Astrocyte of the spinal cord (primary cell): ENCODE results near the gene COA6.
"Not testable (repeated sequence)": the region's sequence is repeated elsewhere in the genome, so short reads cannot be mapped to it uniquely, and the experiment has no call there.

Experiments
- DNase-seq: peaks from one replicate; pipeline ENCODE4 v3.0.0; 2011; ENCODE audit warnings: low read depth, low spot score
- H3K4me3 ChIP-seq: 2 replicates; pipeline ENCODE4 v1.5.1; 2011; ENCODE audit warnings: low read depth, mild to moderate bottlenecking, low read length, moderate library complexity
- in situ Hi-C: cut with HindIII; loops from 2 replicates; pipeline ENCODE4 v1.10.0; 2017; ENCODE audit warnings: low sequenced_read_pairs
- TF ChIP-seq, protein P1 (sequence below): IDR thresholded peaks from 2 replicates; pipeline ENCODE4 v1.5.1; 2012; ENCODE audit warnings: low read depth, mild to moderate bottlenecking, low read length, inconsistent platforms

The COA6 gene

DNA sequence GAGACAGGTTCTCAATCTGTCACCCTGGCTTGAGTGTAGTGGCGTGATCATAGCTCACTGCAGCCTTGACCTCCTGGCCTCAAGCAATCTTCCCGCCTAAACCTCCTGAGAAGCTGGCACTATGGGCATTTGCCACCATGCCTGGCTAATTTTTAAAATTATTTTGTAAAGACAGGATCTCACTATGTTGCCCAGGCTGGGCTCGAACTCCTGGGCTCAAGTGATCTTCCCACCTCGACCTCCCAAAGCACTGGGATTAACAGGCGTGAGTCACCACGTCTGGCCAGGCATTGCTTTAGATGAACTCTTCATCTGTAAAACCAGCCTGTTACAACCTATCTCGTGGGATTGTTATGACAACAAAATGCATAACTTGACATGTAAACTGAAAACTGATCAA lies 2.4 kb downstream of the COA6 start:
- in situ Hi-C loops: no loop called here
- no peak for DNase-seq
- H3K4me3 ChIP-seq: no peak overlapping the region
- TF ChIP-seq, protein P1, sequence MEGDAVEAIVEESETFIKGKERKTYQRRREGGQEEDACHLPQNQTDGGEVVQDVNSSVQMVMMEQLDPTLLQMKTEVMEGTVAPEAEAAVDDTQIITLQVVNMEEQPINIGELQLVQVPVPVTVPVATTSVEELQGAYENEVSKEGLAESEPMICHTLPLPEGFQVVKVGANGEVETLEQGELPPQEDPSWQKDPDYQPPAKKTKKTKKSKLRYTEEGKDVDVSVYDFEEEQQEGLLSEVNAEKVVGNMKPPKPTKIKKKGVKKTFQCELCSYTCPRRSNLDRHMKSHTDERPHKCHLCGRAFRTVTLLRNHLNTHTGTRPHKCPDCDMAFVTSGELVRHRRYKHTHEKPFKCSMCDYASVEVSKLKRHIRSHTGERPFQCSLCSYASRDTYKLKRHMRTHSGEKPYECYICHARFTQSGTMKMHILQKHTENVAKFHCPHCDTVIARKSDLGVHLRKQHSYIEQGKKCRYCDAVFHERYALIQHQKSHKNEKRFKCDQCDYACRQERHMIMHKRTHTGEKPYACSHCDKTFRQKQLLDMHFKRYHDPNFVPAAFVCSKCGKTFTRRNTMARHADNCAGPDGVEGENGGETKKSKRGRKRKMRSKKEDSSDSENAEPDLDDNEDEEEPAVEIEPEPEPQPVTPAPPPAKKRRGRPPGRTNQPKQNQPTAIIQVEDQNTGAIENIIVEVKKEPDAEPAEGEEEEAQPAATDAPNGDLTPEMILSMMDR: no peak

GRCh38 chr1:234379591-234380109 lies 6.4 kb downstream of the COA6 start:
- DNase-seq, H3K4me3 ChIP-seq, in situ Hi-C loops: not testable (repeated sequence)

GRCh38 chr1:234381699-234382555 lies 8.7 kb downstream of the COA6 start:
- DNase-seq: no peak
- H3K4me3 ChIP-seq: no peak overlapping the region
- TF ChIP-seq, protein P1: no peak
- in situ Hi-C loops: no loop called here

DNA sequence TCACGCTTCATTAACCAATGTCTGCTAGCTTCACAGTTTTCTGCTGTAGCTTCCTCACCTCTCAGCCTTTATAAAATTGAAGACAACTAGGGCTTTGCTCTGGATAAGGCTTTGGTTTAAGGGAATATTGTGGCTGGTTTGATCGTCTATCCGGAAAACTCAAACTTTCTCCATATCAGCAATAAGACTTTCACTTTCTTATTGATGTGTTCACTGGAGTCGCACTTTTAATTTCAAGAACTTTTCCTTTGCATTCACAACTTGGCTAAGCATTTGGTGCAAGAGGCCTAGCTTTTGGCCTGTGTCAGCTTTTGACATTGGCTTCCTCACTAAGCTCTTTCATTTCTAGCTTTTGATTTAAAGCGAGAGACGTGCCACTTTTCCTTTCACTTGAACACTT lies 12.9 kb downstream of the COA6 start:
- in situ Hi-C loops: no loop called here
- no peak for DNase-seq
- TF ChIP-seq, protein P1: no peak
- H3K4me3 ChIP-seq: no peak overlapping the region

DNA sequence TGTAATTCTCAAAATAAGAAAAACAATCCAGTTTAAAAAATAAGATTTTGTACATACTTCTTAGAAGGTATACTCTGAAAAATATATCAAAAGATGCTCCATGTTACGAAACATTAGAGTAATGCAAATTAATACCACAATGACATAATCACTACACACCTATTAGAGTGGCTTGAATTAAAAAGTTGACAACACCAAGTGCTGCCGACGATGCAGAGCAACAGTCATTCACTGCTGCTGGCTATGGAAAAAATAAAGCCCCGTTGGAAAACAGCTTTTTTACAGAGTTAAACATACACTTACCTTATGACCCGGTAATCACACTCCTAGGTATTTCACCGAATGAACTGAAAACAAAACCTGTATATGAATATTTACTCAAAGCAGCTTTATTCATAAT lies 14.8 kb downstream of the COA6 start:
- TF ChIP-seq, protein P1: no peak
- DNase-seq: no peak
- in situ Hi-C loops: no loop called here
- no peak overlapping the region for H3K4me3 ChIP-seq

DNA sequence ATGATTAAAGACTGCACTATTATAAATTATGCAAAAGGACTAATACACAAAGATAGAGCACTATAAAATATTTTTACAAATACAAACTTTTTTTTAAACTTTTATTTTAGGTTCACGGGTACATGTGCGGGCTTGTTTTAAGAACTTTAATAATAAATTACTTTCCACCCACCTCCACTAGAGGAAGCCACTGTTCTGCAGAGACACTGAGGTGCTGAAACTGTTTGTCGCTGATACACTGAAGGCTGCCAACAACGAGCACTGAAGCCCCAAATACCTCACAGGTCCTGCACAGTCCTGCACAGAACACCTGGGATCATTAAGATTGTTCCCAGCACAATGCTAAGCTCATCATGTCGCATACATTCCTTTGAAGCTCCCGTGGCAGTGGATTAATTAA lies 19.9 kb downstream of the COA6 start:
- TF ChIP-seq, protein P1: no peak
- in situ Hi-C loops: no loop called here
- DNase-seq: no peak
- H3K4me3 ChIP-seq: no peak overlapping the region

GRCh38 chr1:234395297-234395696 lies 22.0 kb downstream of the COA6 start:
- in situ Hi-C loops: no loop called here
- TF ChIP-seq, protein P1: no peak

More at GRCh38 chr1:234395297-234395696, 22.0 kb downstream of the COA6 start:
- H3K4me3 ChIP-seq: no peak overlapping the region
- no peak for DNase-seq
